B cell (primary cell): ENCODE measurements around the gene CRIP3. TPM values are rescaled to one million over a fixed set of nuclear protein-coding genes. Genes with fewer than 3 reads are reported as not detected.

Experiments used
- ATAC-seq: fragments of 200-7000 bp; cut with Tn5 transposase; one replicate; pipeline ENCODE4 v1.10.0; 2021; ENCODE audit warnings: low read depth, mild to moderate bottlenecking, moderate number of reproducible peaks, moderate library complexity
- CTCF ChIA-PET: fragments of 350-600 bp; sonication (Branson Sonifier 250); formaldehyde crosslinking; loops from one replicate; lab custom pipeline; 2021; ENCODE audit warnings: antibody characterized with exemption, inconsistent platforms; lab: Charles Lee
- POLR2A ChIA-PET: fragments of 350-600 bp; sonication (Branson Sonifier 250); formaldehyde crosslinking; loops from one replicate; lab custom pipeline; 2021; ENCODE audit warnings: antibody characterized with exemption; lab: Charles Lee
- DNase-seq: peaks from one replicate; pipeline ENCODE4 v3.0.0; 2013
- H2AFZ ChIP-seq: 2 replicates; pipeline ENCODE4 v1.6.1; 2012; ENCODE audit warnings: mild to moderate bottlenecking, low read depth, low read length; ENCODE audit not compliant: insufficient read depth, poor library complexity, severe bottlenecking
- H3K27ac ChIP-seq, 2 donors: 1 replicate in 1 of 2; 2 replicates in 1 of 2; pipeline ENCODE4 v1.5.1; 2012 to 2013; ENCODE audit warnings: low read length in 2 of 2, mild to moderate bottlenecking in 2 of 2, moderate library complexity in 1 of 2
- H3K27me3 ChIP-seq, 4 experiments: fragments of 200-600 bp in 1 of 4; sonication (generic) in 1 of 4; replicated peaks in 1 of 4; 1 replicate in 2 of 4; 2 replicates in 2 of 4; pipeline versions ENCODE4 v1.6.1 to v1.7.0; 2013 to 2016; ENCODE audit warnings: low read length in 3 of 4, mild to moderate bottlenecking in 2 of 4, mixed read lengths in 1 of 4, moderate library complexity in 1 of 4; ENCODE audit not compliant: insufficient read depth in 4 of 4, control insufficient read depth in 3 of 4; ENCODE audit errors: control extremely low read depth in 1 of 4
- H3K36me3 ChIP-seq, 2 experiments: replicated peaks in 1 of 2; 1 replicate in 1 of 2; 2 replicates in 1 of 2; pipeline versions ENCODE4 v1.6.1 to v1.7.1; 2013; ENCODE audit warnings: low read length in 1 of 2; ENCODE audit not compliant: insufficient read depth in 2 of 2, control insufficient read depth in 1 of 2; ENCODE audit errors: control extremely low read depth in 1 of 2, extremely low read depth in 1 of 2
- H3K4me1 ChIP-seq, 2 donors: fragments of 200-600 bp in 1 of 2; sonication (generic) in 1 of 2; 1 replicate in 1 of 2; 2 replicates in 1 of 2; pipeline versions ENCODE4 v1.5.1 to v1.6.1; 2013 to 2017; ENCODE audit warnings: low read length in 2 of 2; ENCODE audit not compliant: control insufficient read depth in 2 of 2, insufficient read depth in 2 of 2
- H3K4me2 ChIP-seq: replicated peaks from 2 replicates; pipeline ENCODE3; 2012; ENCODE audit warnings: mild to moderate bottlenecking, low read depth, low read length; ENCODE audit not compliant: poor library complexity, severe bottlenecking
- H3K4me3 ChIP-seq, 5 experiments: fragments of 200-600 bp in 1 of 5; sonication (generic) in 1 of 5; 1 replicate in 3 of 5; 2 replicates in 2 of 5; pipeline versions ENCODE4 v1.5.1 to v1.7.0; 2011 to 2016; ENCODE audit warnings: low read length in 4 of 5, mild to moderate bottlenecking in 4 of 5, low read depth in 2 of 5, control low read depth in 1 of 5, moderate library complexity in 1 of 5; ENCODE audit not compliant: insufficient read depth in 1 of 5; ENCODE audit errors: control extremely low read depth in 1 of 5, extremely low read depth in 1 of 5
- H3K79me2 ChIP-seq: fragments of 200-600 bp; sonication (generic); one replicate; pipeline ENCODE4 v1.6.0; 2016; ENCODE audit warnings: low read length; ENCODE audit not compliant: control insufficient read depth, insufficient read depth
- H3K9ac ChIP-seq: fragments of 200-600 bp; sonication (generic); 2 replicates; pipeline ENCODE4 v1.6.1; 2017; ENCODE audit warnings: mild to moderate bottlenecking, low read length, moderate library complexity
- H3K9me3 ChIP-seq, 3 donors: one replicate each; pipeline versions ENCODE4 v1.6.1 to v1.7.1; 2013; ENCODE audit warnings: low read length in 2 of 3; ENCODE audit not compliant: control insufficient read depth in 2 of 3, insufficient read depth in 1 of 3; ENCODE audit errors: control extremely low read depth in 1 of 3
- H4K20me1 ChIP-seq: 2 replicates; pipeline ENCODE4 v1.6.0; 2012; ENCODE audit warnings: mild to moderate bottlenecking, low read length; ENCODE audit not compliant: insufficient read depth, control insufficient read depth, poor library complexity, severe bottlenecking
- H3K27ac Mint-ChIP-seq: one replicate; pipeline ENCODE4 v1.8.0; 2021; ENCODE audit warnings: mixed read lengths
- H3K27me3 Mint-ChIP-seq: one replicate; pipeline ENCODE4 v1.8.0; 2021; ENCODE audit warnings: mixed read lengths
- H3K4me1 Mint-ChIP-seq: one replicate; pipeline ENCODE4 v1.8.0; 2021; ENCODE audit warnings: mixed read lengths
- H3K4me3 Mint-ChIP-seq: one replicate; pipeline ENCODE4 v1.8.0; 2021; ENCODE audit warnings: mixed read lengths
- H3K9me3 Mint-ChIP-seq: one replicate; pipeline ENCODE4 v1.8.0; 2022; ENCODE audit warnings: mixed read lengths; ENCODE audit not compliant: insufficient read depth
- EZH2 ChIP-seq: IDR thresholded peaks from 2 replicates; pipeline ENCODE4 v1.6.1; 2012; ENCODE audit warnings: borderline replicate concordance, low read depth, mild to moderate bottlenecking, moderate library complexity, low read length; ENCODE audit not compliant: insufficient read depth, poor library complexity, severe bottlenecking
- WGBS: methylation state at CpG from one replicate; pipeline ENCODE4 v1.1.5; 2013; ENCODE audit warnings: missing lambda C conversion rate; ENCODE audit not compliant: insufficient coverage; 5-methylcytosine and 5-hydroxymethylcytosine counted together
- intact Hi-C: fragments of 100-400 bp; cut with micrococcal nuclease; formaldehyde crosslinking; loops from one replicate; pipeline ENCODE4 v1.10.0; 2022
- polyA plus RNA-seq: library from polyadenylated mRNA; depleted of rRNA; stranded (reverse); fragments of >200 nt; gene quantifications from 2 replicates; pipeline ENCODE4 v1.2.3, GENCODE V29; 2012
- small RNA-seq: library from RNA; depleted of rRNA; stranded (forward); fragments of <200 nt; gene quantifications from one replicate; pipeline ENCODE3, GENCODE V24; 2012; ENCODE audit warnings: low replicate concordance, low read depth; ENCODE audit not compliant: insufficient read length
- total RNA-seq, 2 donors: library from RNA; stranded (reverse); fragments of 120-200 nt in 1 of 2; gene quantifications; 1 replicate in 1 of 2; 2 replicates in 1 of 2; pipeline versions ENCODE4 v1.2.3 to v1.2.4, GENCODE V29; 2013 to 2022
- TF ChIP-seq, protein P1 (sequence below): fragments of 200-600 bp; IDR thresholded peaks from one replicate; pipeline ENCODE4 v1.8.0; 2022; ENCODE audit warnings: antibody characterized with exemption, mild to moderate bottlenecking

The CRIP3 gene
- total and polyA plus RNA-seq, 2 donors (not counting 1 experiment from before 2014, with no cell fraction given), result 25.8 to 64.6 TPM

DNA sequence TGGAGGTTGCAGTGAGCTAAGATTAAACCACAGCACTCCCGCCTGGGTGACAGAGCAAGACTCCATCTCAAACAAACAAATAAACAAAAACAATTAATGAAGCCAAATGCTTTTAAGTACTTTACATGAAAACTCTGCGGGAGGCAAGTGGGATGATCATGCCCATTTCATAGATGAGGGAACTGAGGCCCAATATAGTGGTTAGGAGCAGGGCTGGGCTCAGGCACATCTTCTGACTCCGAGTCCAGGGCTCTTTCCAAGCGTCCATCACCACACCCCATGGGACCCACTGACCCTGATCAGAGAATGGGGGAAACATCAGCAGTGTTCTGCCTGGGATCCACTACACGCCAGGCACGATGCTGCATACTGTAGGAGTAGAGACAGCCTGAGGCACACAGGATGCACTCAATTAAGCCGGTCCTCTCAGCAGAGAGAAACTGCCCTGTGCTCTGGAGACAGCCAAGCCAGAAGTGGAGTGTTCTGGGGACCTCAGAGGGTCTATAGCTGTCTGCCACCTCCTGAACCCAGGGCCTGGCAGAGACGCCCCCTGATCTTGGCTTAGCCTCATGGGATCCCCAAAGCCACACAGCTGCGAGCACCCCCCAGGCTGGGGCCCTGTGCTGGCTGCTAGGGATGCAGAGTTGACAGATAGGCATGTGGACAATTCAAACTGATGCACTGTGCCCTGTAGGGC lies 51.8 kb downstream of the CRIP3 start:
- no peak overlapping the region for H3K27ac ChIP-seq
- Mint-ChIP-seq H3K27me3 (peaks cover 32% of the 10 kb centered on the region), H3K4me1 (no peaks in the 10 kb centered on the region), H3K27ac (no peak overlapping the region), H3K9me3 (no peaks in the 10 kb centered on the region), H3K4me3 (no peak overlapping the region)
- peaks cover 0 to 7% (median 0%) of the 10 kb centered on the region in 3 donors for H3K9me3 ChIP-seq
- WGBS, result 90% methylated on average over 6 of the region's 9 CpGs
- H3K36me3 ChIP-seq, result no peaks in the 10 kb centered on the region
- H3K27me3 ChIP-seq, result peaks cover 0 to 31% (median 4%) of the 10 kb centered on the region in 4 experiments
- ATAC-seq (no peak), DNase-seq (no peak)
- CTCF ChIA-PET, result interaction anchor here (0.6 to 1.3 kb wide), 5 partner anchors 12 to 144 kb away, joined by 3 to 5 read pairs (median 3); partner anchors contain the start of genes CRIP3, DNPH1 and TTBK1
- H3K79me2 ChIP-seq, result no peaks in the 10 kb centered on the region
- TF ChIP-seq, protein P1, sequence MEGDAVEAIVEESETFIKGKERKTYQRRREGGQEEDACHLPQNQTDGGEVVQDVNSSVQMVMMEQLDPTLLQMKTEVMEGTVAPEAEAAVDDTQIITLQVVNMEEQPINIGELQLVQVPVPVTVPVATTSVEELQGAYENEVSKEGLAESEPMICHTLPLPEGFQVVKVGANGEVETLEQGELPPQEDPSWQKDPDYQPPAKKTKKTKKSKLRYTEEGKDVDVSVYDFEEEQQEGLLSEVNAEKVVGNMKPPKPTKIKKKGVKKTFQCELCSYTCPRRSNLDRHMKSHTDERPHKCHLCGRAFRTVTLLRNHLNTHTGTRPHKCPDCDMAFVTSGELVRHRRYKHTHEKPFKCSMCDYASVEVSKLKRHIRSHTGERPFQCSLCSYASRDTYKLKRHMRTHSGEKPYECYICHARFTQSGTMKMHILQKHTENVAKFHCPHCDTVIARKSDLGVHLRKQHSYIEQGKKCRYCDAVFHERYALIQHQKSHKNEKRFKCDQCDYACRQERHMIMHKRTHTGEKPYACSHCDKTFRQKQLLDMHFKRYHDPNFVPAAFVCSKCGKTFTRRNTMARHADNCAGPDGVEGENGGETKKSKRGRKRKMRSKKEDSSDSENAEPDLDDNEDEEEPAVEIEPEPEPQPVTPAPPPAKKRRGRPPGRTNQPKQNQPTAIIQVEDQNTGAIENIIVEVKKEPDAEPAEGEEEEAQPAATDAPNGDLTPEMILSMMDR, result no peak
- TF ChIP-seq EZH2, result no peak
- no peaks in the 10 kb centered on the region for H4K20me1 ChIP-seq
- H3K4me1 ChIP-seq, result no peaks in the 10 kb centered on the region
- H3K4me3 ChIP-seq, result no peak overlapping the region
- H3K4me2 ChIP-seq, result no peak overlapping the region
- H2AFZ ChIP-seq, result no peak overlapping the region
- intact Hi-C loops, result no loop called here
- H3K9ac ChIP-seq, result no peak overlapping the region
- POLR2A ChIA-PET, result no interaction called here

Small RNA genes lying within 50 kb of the gene (small RNA-seq; reads per million reads assigned to genes)
- not detected for gene RPL12P47

Other genes with a start within 250 kb of the CRIP3 start
- gene MRPL2, start 249.4 kb downstream of the CRIP3 start, total RNA-seq, result 43.8 and 45.6 TPM in 2 replicates
- 42.7 and 52.8 TPM in 2 replicates for gene MRPL2, start 249.4 kb downstream of the CRIP3 start, polyA plus RNA-seq
- gene KLC4, start 249.2 kb downstream of the CRIP3 start, total RNA-seq, result 52.7 and 61.9 TPM in 2 replicates
- 30.6 and 33.0 TPM in 2 replicates for gene KLC4, start 249.2 kb downstream of the CRIP3 start, polyA plus RNA-seq
- gene PTK7, start 232.5 kb downstream of the CRIP3 start, total RNA-seq, result not detected in 2 replicates
- 0.29 TPM in 1 of 2 replicates, not detected in the other for gene PTK7, start 232.5 kb downstream of the CRIP3 start, polyA plus RNA-seq
- gene SRF, start 137.6 kb downstream of the CRIP3 start, total RNA-seq, result 22.7 and 23.1 TPM in 2 replicates
- 21.7 and 24.8 TPM in 2 replicates for gene SRF, start 137.6 kb downstream of the CRIP3 start, polyA plus RNA-seq
- gene CUL9, start 126.6 kb downstream of the CRIP3 start, total RNA-seq, result 110 and 115 TPM in 2 replicates
- 98.0 and 129 TPM in 2 replicates for gene CUL9, start 126.6 kb downstream of the CRIP3 start, polyA plus RNA-seq
- 25.8 and 29.0 TPM in 2 replicates for gene DNPH1, start 79.3 kb downstream of the CRIP3 start, total RNA-seq
- gene DNPH1, start 79.3 kb downstream of the CRIP3 start, polyA plus RNA-seq, result 46.2 and 52.8 TPM in 2 replicates
- gene TTBK1, start 65.3 kb downstream of the CRIP3 start, total RNA-seq, result 0.07 TPM in 2 replicates
- not detected in 2 replicates for gene TTBK1, start 65.3 kb downstream of the CRIP3 start, polyA plus RNA-seq
- gene SLC22A7, start 10.6 kb downstream of the CRIP3 start, total RNA-seq, result not detected in 2 replicates
- not detected in 2 replicates for gene SLC22A7, start 10.6 kb downstream of the CRIP3 start, polyA plus RNA-seq
- 79.7 and 80.9 TPM in 2 replicates for gene ZNF318, start 60.8 kb upstream of the CRIP3 start, total RNA-seq
- 91.8 and 113 TPM in 2 replicates for gene ZNF318, start 60.8 kb upstream of the CRIP3 start, polyA plus RNA-seq
- 71.5 and 84.2 TPM in 2 replicates for gene ABCC10, start 118.7 kb upstream of the CRIP3 start, total RNA-seq
- 31.4 and 39.5 TPM in 2 replicates for gene ABCC10, start 118.7 kb upstream of the CRIP3 start, polyA plus RNA-seq
- 0.58 TPM in 1 of 2 replicates, not detected in the other for gene DLK2, start 146.7 kb upstream of the CRIP3 start, total RNA-seq
- gene DLK2, start 146.7 kb upstream of the CRIP3 start, polyA plus RNA-seq, result 0.20 and 0.34 TPM in 2 replicates
- gene TJAP1, start 168.7 kb upstream of the CRIP3 start, total RNA-seq, result 57.1 and 59.1 TPM in 2 replicates
- gene TJAP1, start 168.7 kb upstream of the CRIP3 start, polyA plus RNA-seq, result 70.7 and 79.3 TPM in 2 replicates
- gene LRRC73, start 201.5 kb upstream of the CRIP3 start, total RNA-seq, result 0.99 and 1.2 TPM in 2 replicates
- 0.06 TPM in 1 of 2 replicates, not detected in the other for gene LRRC73, start 201.5 kb upstream of the CRIP3 start, polyA plus RNA-seq
- gene YIPF3, start 208.1 kb upstream of the CRIP3 start, total RNA-seq, result 82.1 and 92.6 TPM in 2 replicates
- 64.3 and 107 TPM in 2 replicates for gene YIPF3, start 208.1 kb upstream of the CRIP3 start, polyA plus RNA-seq
- 42.0 and 43.3 TPM in 2 replicates for gene POLR1C, start 208.3 kb upstream of the CRIP3 start, total RNA-seq
- gene POLR1C, start 208.3 kb upstream of the CRIP3 start, polyA plus RNA-seq, result 21.4 and 26.9 TPM in 2 replicates